Endothelial cell of umbilical vein (primary cell): Measurements from ENCODE around the gene CDK17. TPM values are rescaled to one million over a fixed set of nuclear protein-coding genes. Genes with fewer than 3 reads are reported as not detected.

Source experiments
- BruUV-seq: library from RNA; stranded (reverse); fragments of 400-500 nt; replicated peaks from 2 replicates; lab custom pipeline; 2021; lab: Mats Ljungman, UMichigan
- CTCF ChIA-PET: fragments of 300-600, 350-600 bp; sonication (Branson Sonifier 250); formaldehyde crosslinking; loops from one replicate; lab custom pipeline; 2021; ENCODE audit warnings: antibody characterized with exemption, inconsistent platforms; lab: Charles Lee
- POLR2A ChIA-PET: fragments of 300-600, 350-600 bp; sonication (Branson Sonifier 250); formaldehyde crosslinking; loops from one replicate; lab custom pipeline; 2021; ENCODE audit warnings: antibody characterized with exemption, inconsistent platforms; lab: Charles Lee
- DNase-seq: peaks from one replicate; pipeline ENCODE4 v3.0.0-alpha.2; 2011; ENCODE audit warnings: low read depth, low spot score
- FAIRE-seq: peaks from 2 replicates; lab custom pipeline; 2011; peaks lifted over from hg19 to GRCh38; lab: Jason Lieb, UNC
- H2AFZ ChIP-seq: 2 replicates; pipeline ENCODE4 v1.6.0; 2012; ENCODE audit warnings: low read depth, low read length, control low read depth, inconsistent platforms
- H3K27ac ChIP-seq: 2 replicates; pipeline ENCODE4 v1.5.1; 2011; ENCODE audit warnings: low read depth, mild to moderate bottlenecking, control low read depth, low read length, moderate library complexity; ENCODE audit not compliant: insufficient read depth
- H3K27me3 ChIP-seq, 2 experiments: 2 replicates each; pipeline versions ENCODE4 v1.6.0 to v1.6.1; 2011; ENCODE audit warnings: low read length in 2 of 2, mixed read lengths in 1 of 2; ENCODE audit not compliant: control insufficient read depth in 2 of 2, insufficient read depth in 2 of 2
- H3K36me3 ChIP-seq, 2 experiments: 2 replicates in 1 of 2; 3 replicates in 1 of 2; pipeline ENCODE4 v1.5.1; 2011; ENCODE audit warnings: low read length in 2 of 2, mild to moderate bottlenecking in 1 of 2, moderate library complexity in 1 of 2; ENCODE audit not compliant: control insufficient read depth in 2 of 2, insufficient read depth in 2 of 2; ENCODE audit errors: extremely low read depth in 1 of 2
- H3K4me1 ChIP-seq: 3 replicates; pipeline ENCODE4 v1.5.1; 2011; ENCODE audit warnings: mild to moderate bottlenecking, low read length; ENCODE audit not compliant: control insufficient read depth, insufficient read depth; ENCODE audit errors: extremely low read depth
- H3K4me2 ChIP-seq: 2 replicates; pipeline ENCODE4 v1.6.1; 2011; ENCODE audit warnings: low read length, control low read depth, mixed read lengths; ENCODE audit not compliant: insufficient read depth
- H3K4me3 ChIP-seq, 3 experiments: fragments of 200-600 bp in 1 of 3; sonication (generic), shearing (Covaris generic) in 1 of 3; replicated peaks in 1 of 3; 2 replicates each; pipeline ENCODE4 v1.5.1; 2011 to 2016; ENCODE audit warnings: control low read depth in 3 of 3, low read length in 3 of 3, mild to moderate bottlenecking in 2 of 3, inconsistent platforms in 1 of 3, low read depth in 1 of 3, moderate library complexity in 1 of 3; ENCODE audit not compliant: insufficient read depth in 1 of 3
- H3K79me2 ChIP-seq: 2 replicates; pipeline ENCODE4 v1.6.0; 2012; ENCODE audit warnings: low read length, inconsistent platforms; ENCODE audit not compliant: control insufficient read depth, insufficient read depth
- H3K9ac ChIP-seq: replicated peaks from 2 replicates; pipeline ENCODE3; 2011; ENCODE audit warnings: low read length, control low read depth; ENCODE audit not compliant: insufficient read depth; ENCODE audit errors: extremely low read depth
- H3K9me1 ChIP-seq: replicated peaks from 3 replicates; pipeline ENCODE4 v1.6.0; 2011; ENCODE audit warnings: mild to moderate bottlenecking, low read length; ENCODE audit not compliant: control insufficient read depth, insufficient read depth; ENCODE audit errors: extremely low read depth
- H3K9me3 ChIP-seq: replicated peaks from 2 replicates; pipeline ENCODE4 v1.5.1; 2012; ENCODE audit warnings: low read length, inconsistent platforms; ENCODE audit not compliant: control insufficient read depth, insufficient read depth
- H4K20me1 ChIP-seq: replicated peaks from 2 replicates; pipeline ENCODE3; 2011; ENCODE audit warnings: mild to moderate bottlenecking, low read length; ENCODE audit not compliant: control insufficient read depth, insufficient read depth; ENCODE audit errors: extremely low read depth
- CTCF ChIP-seq, 2 donors: IDR thresholded peaks; 1 replicate in 1 of 2; 2 replicates in 1 of 2; pipeline ENCODE4 v1.5.1; 2011; ENCODE audit warnings: low read length in 2 of 2, mild to moderate bottlenecking in 2 of 2, moderate library complexity in 2 of 2, control low read depth in 1 of 2, inconsistent platforms in 1 of 2, low read depth in 1 of 2; ENCODE audit not compliant: insufficient read depth in 1 of 2; ENCODE audit errors: extremely low read depth in 1 of 2
- EZH2 ChIP-seq: IDR thresholded peaks from 2 replicates; pipeline ENCODE4 v1.6.1; 2012; ENCODE audit warnings: borderline replicate concordance, low read depth, mild to moderate bottlenecking, moderate library complexity, low read length, inconsistent platforms; ENCODE audit not compliant: severe bottlenecking
- FOS ChIP-seq: IDR thresholded peaks from 2 replicates; pipeline ENCODE4 v1.6.1; 2011; ENCODE audit warnings: mild to moderate bottlenecking, low read length, moderate library complexity, borderline replicate concordance; ENCODE audit not compliant: insufficient read depth
- GATA2 ChIP-seq: IDR thresholded peaks from 2 replicates; pipeline ENCODE4 v1.7.0; 2011; ENCODE audit warnings: low read depth, mild to moderate bottlenecking, moderate library complexity, mixed read lengths, low read length; ENCODE audit not compliant: insufficient read length, insufficient read depth
- JUN ChIP-seq: IDR thresholded peaks from 2 replicates; pipeline ENCODE4 v1.6.1; 2011; ENCODE audit warnings: borderline replicate concordance, low read depth; ENCODE audit not compliant: insufficient read length, insufficient read depth
- MAX ChIP-seq: IDR thresholded peaks from 2 replicates; pipeline ENCODE4 v1.6.1; 2011; ENCODE audit not compliant: insufficient read depth, insufficient read length
- MYC ChIP-seq: IDR thresholded peaks from one replicate; pipeline ENCODE4 v1.6.1; 2011; ENCODE audit warnings: mild to moderate bottlenecking, low read depth, low read length
- POLR2A ChIP-seq: IDR thresholded peaks from 2 replicates; pipeline ENCODE4 v1.6.1; 2012; ENCODE audit warnings: low read depth, mild to moderate bottlenecking, control low read depth, low read length
- POLR2AphosphoS5 ChIP-seq: IDR thresholded peaks from 2 replicates; pipeline ENCODE4 v1.6.1; 2012; ENCODE audit warnings: low read depth, mild to moderate bottlenecking, control low read depth, low read length, moderate library complexity; ENCODE audit not compliant: insufficient read depth
- dilution Hi-C: fragments of 300-500 bp; cut with MboI; formaldehyde crosslinking; loops from one replicate; pipeline ENCODE4 v1.15.0; 2019; ENCODE audit warnings: low sequenced_read_pairs; ENCODE audit not compliant: extremely low pct_ligation_motif_present
- intact Hi-C: fragments of 100-400 bp; cut with micrococcal nuclease; formaldehyde crosslinking; loops from one replicate; pipeline ENCODE4 v1.10.0; 2022
- polyA plus RNA-seq, 4 experiments: library from polyadenylated mRNA; depleted of rRNA in 3 of 4; stranded (reverse) in 3 of 4; unstranded in 1 of 4; fragments of >200 nt; gene quantifications; 2 replicates each; pipeline versions ENCODE4 v1.2.1 to v1.2.3, GENCODE V29; 2011 to 2012; ENCODE audit warnings: missing spikeins in 1 of 4
- total RNA-seq: library from RNA; stranded (reverse); gene quantifications from 2 replicates; pipeline ENCODE4 v1.2.3, GENCODE V29; 2021

Gene CDK17
- total and polyA plus RNA-seq, 2 donors (not counting 3 experiments of a cell fraction or from before 2014, with no cell fraction given), result 61.1 to 176 TPM

- POLR2A ChIA-PET, result no interaction called here
- peaks cover 5 to 15% of the 10 kb centered on the region in 2 experiments for H3K36me3 ChIP-seq
Measured at GRCh38 chr12:96308881-96309280, 91.4 kb downstream of the CDK17 start.

More at GRCh38 chr12:96308881-96309280, 91.4 kb downstream of the CDK17 start:
- Histone ChIP-seq H3K27me3 (no peaks in the 10 kb centered on the region), H3K9me3 (no peaks in the 10 kb centered on the region), H3K9me1 (no peaks in the 10 kb centered on the region), H2AFZ (no peak overlapping the region), H3K4me2 (no peak overlapping the region), H3K4me1 (peaks cover 2% of the 10 kb centered on the region), H3K27ac (no peak overlapping the region), H3K79me2 (peaks cover 99% of the 10 kb centered on the region), H4K20me1 (peaks cover 25% of the 10 kb centered on the region), H3K4me3 (no peak overlapping the region), H3K9ac (no peak overlapping the region)
- FAIRE-seq (no peak), DNase-seq (no peak)
- intact Hi-C loops (no loop called here), dilution Hi-C loops (no loop called here)
- BruUV-seq, result TSS peak; percentile 4
- TF ChIP-seq POLR2A (no peak), GATA2 (no peak), CTCF (IDR thresholded peaks at IDR 0.05; ENCODE audit: extremely low read depth in 1 of 2, insufficient read depth in 1 of 2, low read depth in 1 of 2, low read length in 2 of 2) (no peak), MYC (no peak), FOS (no peak), EZH2 (no peak), MAX (no peak), POLR2AphosphoS5 (no peak), JUN (no peak)
- CTCF ChIA-PET, result interaction anchor here (1.3 kb wide), 1 partner anchor 9 kb away, joined by 5 read pairs; no protein-coding TSS in a partner anchor
